Breast epithelium (tissue), 3 donors: ENCODE results near the gene ARX.

Experiments
- POLR2A ChIP-seq: fragments of 450-650 bp; IDR thresholded peaks from one replicate; pipeline ENCODE4 v1.6.1; 2016; ENCODE audit warnings: antibody characterized with exemption, mild to moderate bottlenecking, moderate library complexity
- TF ChIP-seq, protein P1 (sequence below), 3 donors: fragments of 450-650 bp; IDR thresholded peaks; one replicate each; pipeline ENCODE4 v1.5.1; 2016 to 2017; ENCODE audit warnings: antibody characterized with exemption in 3 of 3, mild to moderate bottlenecking in 3 of 3, moderate library complexity in 3 of 3

DNA sequence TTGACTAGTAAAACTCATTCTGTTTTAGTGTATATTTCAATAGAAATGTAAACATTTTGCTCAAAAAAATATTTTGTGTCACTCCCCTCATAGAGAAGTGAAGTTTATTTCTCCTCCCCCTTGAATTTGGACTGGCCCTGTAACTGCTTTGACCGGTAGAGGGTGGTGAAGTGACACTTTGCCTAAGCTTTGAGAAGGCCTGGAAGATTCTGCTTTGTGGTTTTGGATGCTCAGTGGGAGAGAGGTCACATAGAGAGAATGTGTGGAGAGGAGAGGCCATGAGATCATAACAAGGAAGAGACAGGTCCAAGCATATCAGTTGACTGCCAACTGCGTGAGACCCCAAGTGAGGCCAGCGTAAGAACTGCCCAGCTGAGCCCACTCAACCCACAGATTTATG lies 19.1 kb upstream of the ARX start:
- no peak for TF ChIP-seq POLR2A
- TF ChIP-seq, protein P1, sequence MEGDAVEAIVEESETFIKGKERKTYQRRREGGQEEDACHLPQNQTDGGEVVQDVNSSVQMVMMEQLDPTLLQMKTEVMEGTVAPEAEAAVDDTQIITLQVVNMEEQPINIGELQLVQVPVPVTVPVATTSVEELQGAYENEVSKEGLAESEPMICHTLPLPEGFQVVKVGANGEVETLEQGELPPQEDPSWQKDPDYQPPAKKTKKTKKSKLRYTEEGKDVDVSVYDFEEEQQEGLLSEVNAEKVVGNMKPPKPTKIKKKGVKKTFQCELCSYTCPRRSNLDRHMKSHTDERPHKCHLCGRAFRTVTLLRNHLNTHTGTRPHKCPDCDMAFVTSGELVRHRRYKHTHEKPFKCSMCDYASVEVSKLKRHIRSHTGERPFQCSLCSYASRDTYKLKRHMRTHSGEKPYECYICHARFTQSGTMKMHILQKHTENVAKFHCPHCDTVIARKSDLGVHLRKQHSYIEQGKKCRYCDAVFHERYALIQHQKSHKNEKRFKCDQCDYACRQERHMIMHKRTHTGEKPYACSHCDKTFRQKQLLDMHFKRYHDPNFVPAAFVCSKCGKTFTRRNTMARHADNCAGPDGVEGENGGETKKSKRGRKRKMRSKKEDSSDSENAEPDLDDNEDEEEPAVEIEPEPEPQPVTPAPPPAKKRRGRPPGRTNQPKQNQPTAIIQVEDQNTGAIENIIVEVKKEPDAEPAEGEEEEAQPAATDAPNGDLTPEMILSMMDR (IDR thresholded peaks at IDR 0.05), result no peak
